ENCODE measurements around the gene ASTN2.

GRCh38 chr9:117073071-117073470, 341.8 kb downstream of the ASTN2 start:
- no peak for TF ChIP-seq ZNF274 (IDR thresholded peaks at IDR 0.05; ENCODE audit: low read depth, low read length)
- no peak for TF ChIP-seq SUZ12 (IDR thresholded peaks at IDR 0.05; ENCODE audit: extremely low read depth, insufficient read depth, insufficient read length)
- TF ChIP-seq YY1 (IDR thresholded peaks at IDR 0.05; ENCODE audit: insufficient read depth, insufficient read length): no peak

Data from NT2/D1 (cell line).